Left lung (tissue), 10 donors: ENCODE measurements around the gene CEACAM21. TPM values are rescaled to one million over a fixed set of nuclear protein-coding genes. Genes with fewer than 3 reads are reported as not detected.
A peak's percentile ranks its signal among the peaks of the same experiment; 100 is the strongest.

Experiments used
- ATAC-seq: fragments of 200-7000 bp; cut with Tn5 transposase; one replicate; pipeline ENCODE4 v1.9.1; 2020; ENCODE audit warnings: moderate library complexity
- DNase-seq, 4 donors: peaks; one replicate each; pipeline ENCODE4 v3.0.0-alpha.2; 2013 to 2020
- H3K27ac ChIP-seq, 2 donors: fragments of 200-600 bp; sonication (generic) in 1 of 2; one replicate each; pipeline versions ENCODE4 v1.5.0 to v1.8.0; 2020 to 2021
- H3K27me3 ChIP-seq, 2 donors: fragments of 200-600 bp; sonication (generic) in 1 of 2; one replicate each; pipeline versions ENCODE4 v1.5.0 to v1.8.0; 2020 to 2021
- H3K36me3 ChIP-seq, 2 donors: fragments of 200-600 bp; sonication (generic) in 1 of 2; one replicate each; pipeline versions ENCODE4 v1.5.0 to v1.8.0; 2020 to 2021
- H3K4me1 ChIP-seq, 2 donors: fragments of 200-600 bp; one replicate each; pipeline ENCODE4 v1.8.0; 2021
- H3K4me3 ChIP-seq, 2 donors: fragments of 200-600 bp; sonication (generic) in 1 of 2; one replicate each; pipeline versions ENCODE4 v1.5.0 to v1.8.0; 2020 to 2021; ENCODE audit warnings: mild to moderate bottlenecking in 1 of 2
- H3K9me3 ChIP-seq, 2 donors: fragments of 200-600 bp; sonication (generic) in 1 of 2; one replicate each; pipeline versions ENCODE4 v1.5.0 to v1.8.0; 2020 to 2021
- CTCF ChIP-seq, 2 donors: fragments of 200-600 bp; sonication (generic) in 1 of 2; IDR thresholded peaks; one replicate each; pipeline versions ENCODE4 v1.5.0 to v1.8.0; 2021; ENCODE audit warnings: antibody characterized with exemption in 2 of 2
- intact Hi-C, 2 donors: fragments of 100-400 bp; cut with DNase I; formaldehyde crosslinking; loops; one replicate each; pipeline versions ENCODE4 v1.11.2 to v1.14.2; 2022
- polyA plus RNA-seq, 6 donors: library from polyadenylated mRNA; unstranded; fragments of 120-200 nt; gene quantifications; one replicate each; pipeline ENCODE4 v1.2.1, GENCODE V29; 2013; ENCODE audit not compliant: insufficient read length in 6 of 6
- total RNA-seq, 2 donors: library from RNA; stranded (reverse); fragmentation: NEBNext Ultra II Directional; extraction: Animal tissue kit (Norgen Biotek cat#: 25700); gene quantifications; one replicate each; pipeline ENCODE4 v1.2.1, GENCODE V29; 2021
- donor health status: DM: no; HTN: yes; CAD: no.
- donor health status: DM: no; HTN: no; CAD: no.

CEACAM21 gene
- total and polyA plus RNA-seq, 8 donors = 3.9 to 8.9 (median 7.1) TPM

- ATAC-seq = no peak
- Histone ChIP-seq H3K36me3 (no peaks in the 10 kb centered on the region), H3K27ac (no peak overlapping the region), H3K4me1 (peaks cover 0 to 7% of the 10 kb centered on the region in 2 donors), H3K9me3 (no peaks in the 10 kb centered on the region), H3K27me3 (peaks cover 23 to 45% of the 10 kb centered on the region in 2 donors), H3K4me3 (no peak overlapping the region)
- no peak for TF ChIP-seq CTCF (IDR thresholded peaks at IDR 0.05)
- intact Hi-C loops = loop anchor here in 1 of 2 donors (10.0 kb wide), 1 partner anchor 125 kb away; the partner anchor contains the start of gene ERICH4
- no peak for DNase-seq
Measured at GRCh38 chr19:41569481-41570150, 6.3 kb upstream of the CEACAM21 start.

DNA sequence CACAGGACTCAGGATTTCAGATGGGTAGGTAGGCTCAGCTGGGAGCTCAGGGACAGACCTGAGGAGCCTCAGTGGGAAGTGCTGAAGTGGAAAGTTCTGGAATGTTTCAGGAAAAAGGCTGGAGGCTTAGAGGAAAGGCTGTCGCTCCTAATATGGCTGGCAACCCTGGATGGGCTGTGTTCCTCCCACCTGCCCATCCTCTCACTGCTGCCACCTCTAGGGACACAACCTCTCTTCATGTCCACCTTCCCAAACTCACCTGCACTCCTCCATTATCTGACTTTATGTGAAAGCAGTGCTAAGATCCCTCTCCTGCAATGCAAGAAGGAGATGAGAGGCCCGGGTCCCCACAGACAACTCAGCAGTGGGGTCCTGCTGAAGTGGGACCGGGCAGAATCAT is 5.8 kb upstream of the CEACAM21 start:
- peaks cover 18 to 39% of the 10 kb centered on the region in 2 donors for H3K27me3 ChIP-seq
- intact Hi-C loops = no loop called here
- H3K9me3 ChIP-seq = no peaks in the 10 kb centered on the region
- H3K4me3 ChIP-seq = no peak overlapping the region
- ATAC-seq (no peak), DNase-seq (no peak)
- H3K27ac ChIP-seq = no peak overlapping the region
- peaks cover 0 to 1% of the 10 kb centered on the region in 2 donors for H3K4me1 ChIP-seq
- no peaks in the 10 kb centered on the region for H3K36me3 ChIP-seq
- TF ChIP-seq CTCF (IDR thresholded peaks at IDR 0.05) = no peak

DNA sequence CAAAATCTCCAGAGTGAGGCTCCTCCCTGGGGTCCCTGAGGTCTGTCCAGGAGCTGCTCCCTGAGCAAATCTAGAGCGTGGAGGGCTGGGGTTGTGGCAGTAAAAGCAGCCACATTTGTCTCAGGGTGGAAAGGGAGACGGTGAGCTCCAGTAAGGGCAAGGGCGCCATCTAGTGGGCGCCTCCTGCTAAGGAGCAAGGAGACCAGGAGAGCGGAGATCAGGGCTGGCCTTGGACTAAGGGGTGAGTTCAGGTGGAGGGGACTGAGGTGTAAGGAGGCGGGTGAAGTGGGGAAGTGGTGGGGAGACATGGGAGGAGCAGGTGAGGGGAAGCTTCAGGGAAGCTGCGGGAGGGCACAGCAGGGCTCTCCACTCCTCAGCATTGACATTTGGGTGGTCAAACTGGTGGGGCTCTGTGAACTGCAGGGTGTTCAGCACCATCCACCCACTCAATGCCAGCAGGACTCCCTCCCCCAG is 5.3 kb upstream of the CEACAM21 start:
- H3K9me3 ChIP-seq = no peaks in the 10 kb centered on the region
- H3K27me3 ChIP-seq = peaks cover 14 to 34% of the 10 kb centered on the region in 2 donors
- intact Hi-C loops = no loop called here
- ATAC-seq = peak; percentile 99
- H3K27ac ChIP-seq = no peak overlapping the region
- H3K36me3 ChIP-seq = no peaks in the 10 kb centered on the region
- DNase-seq = peak in 3 of 4 donors; percentile 79 to 96 (median 86)
- H3K4me3 ChIP-seq = no peak overlapping the region
- TF ChIP-seq CTCF (IDR thresholded peaks at IDR 0.05) = peak; percentile 87 to 93
- peaks cover 0 to 4% of the 10 kb centered on the region in 2 donors for H3K4me1 ChIP-seq

DNA sequence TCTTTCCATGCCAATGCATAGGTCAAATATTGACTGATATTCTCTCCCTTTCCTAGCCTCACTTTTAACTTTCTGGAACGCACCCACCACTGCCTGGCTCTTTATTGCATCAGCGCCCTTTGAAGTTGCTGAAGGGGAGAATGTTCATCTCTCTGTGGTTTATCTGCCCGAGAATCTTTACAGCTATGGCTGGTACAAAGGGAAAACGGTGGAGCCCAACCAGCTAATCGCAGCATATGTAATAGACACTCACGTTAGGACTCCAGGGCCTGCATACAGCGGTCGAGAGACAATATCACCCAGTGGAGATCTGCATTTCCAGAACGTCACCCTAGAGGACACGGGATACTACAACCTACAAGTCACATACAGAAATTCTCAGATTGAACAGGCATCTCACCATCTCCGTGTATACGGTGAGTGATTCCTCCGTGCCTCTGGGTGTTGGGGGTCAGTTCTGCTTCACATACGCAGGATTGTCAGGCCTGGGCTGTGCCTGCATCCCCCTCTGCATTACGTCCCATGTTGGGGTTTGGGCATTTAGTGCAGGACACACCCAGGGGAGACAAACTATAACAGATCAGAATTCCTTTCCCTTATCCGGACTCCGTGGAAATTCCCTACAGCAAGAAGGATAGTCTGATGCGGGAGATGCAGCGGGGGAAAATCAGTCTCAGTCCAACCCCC is 1.3 kb downstream of the CEACAM21 start:
- intact Hi-C loops = no loop called here
- Histone ChIP-seq H3K9me3 (peaks cover 0 to 17% of the 10 kb centered on the region in 2 donors), H3K36me3 (peaks cover 0 to 28% of the 10 kb centered on the region in 2 donors), H3K27me3 (no peaks in the 10 kb centered on the region), H3K27ac (peak overlapping the region in 1 of 2 donors; percentile 89), H3K4me3 (peak overlapping the region in 1 of 2 donors; percentile 28), H3K4me1 (peaks cover 0 to 35% of the 10 kb centered on the region in 2 donors)
- DNase-seq (no peak), ATAC-seq (no peak)
- TF ChIP-seq CTCF (IDR thresholded peaks at IDR 0.05) = no peak

GRCh38 chr19:41577833-41578232 is 1.9 kb downstream of the CEACAM21 start:
- Histone ChIP-seq H3K9me3 (peaks cover 0 to 23% of the 10 kb centered on the region in 2 donors), H3K4me3 (no peak overlapping the region), H3K27me3 (no peaks in the 10 kb centered on the region), H3K36me3 (peaks cover 0 to 33% of the 10 kb centered on the region in 2 donors), H3K4me1 (peaks cover 0 to 35% of the 10 kb centered on the region in 2 donors), H3K27ac (peak overlapping the region in 1 of 2 donors; percentile 41)
- DNase-seq (no peak), ATAC-seq (no peak)
- intact Hi-C loops = no loop called here
- no peak for TF ChIP-seq CTCF (IDR thresholded peaks at IDR 0.05)
